HepG2 (cell line): ENCODE data around the gene GPRC5D. TPM values are rescaled to one million over a fixed set of nuclear protein-coding genes. Genes with fewer than 3 reads are reported as not detected.
A peak's percentile ranks its signal among the peaks of the same experiment; 100 is the strongest.

ENCODE experiments used
- ATAC-seq: fragments of 200-7000 bp; cut with Tn5 transposase; 3 replicates; pipeline ENCODE4 v1.9.1; 2020; ENCODE audit warnings: mild to moderate bottlenecking, moderate library complexity
- BruUV-seq: library from RNA; stranded (reverse); fragments of 400-500 nt; replicated peaks from 2 replicates; lab custom pipeline; 2021; lab: Mats Ljungman, UMichigan
- CTCF ChIA-PET: fragments of 300-600 bp; formaldehyde crosslinking; extraction: SDS; loops from one replicate; lab custom pipeline; 2021; ENCODE audit warnings: low total read pairs, inconsistent platforms, low intra/inter-chr PET ratio; lab: Yijun Ruan, JAX
- POLR2A ChIA-PET: fragments of 350-600 bp; sonication (Branson Sonifier 250); formaldehyde crosslinking; loops from one replicate; lab custom pipeline; 2020; ENCODE audit warnings: antibody characterized with exemption, inconsistent platforms; lab: Yijun Ruan, JAX
- DNase-seq: peaks from one replicate; pipeline ENCODE4 v3.0.0-alpha.2; 2015; ENCODE audit warnings: low spot score
- FAIRE-seq: peaks from 3 replicates; lab custom pipeline; 2011; peaks lifted over from hg19 to GRCh38; lab: Jason Lieb, UNC
- H2AFZ ChIP-seq: one replicate; pipeline ENCODE4 v1.6.1; 2011; ENCODE audit warnings: low read length, inconsistent platforms
- H3K27ac ChIP-seq: fragments of 300-600 bp; 3 replicates; pipeline ENCODE4 v1.8.0; 2011; ENCODE audit warnings: mixed run types, mild to moderate bottlenecking, mixed read lengths, low read length, inconsistent platforms; ENCODE audit not compliant: insufficient read depth; ENCODE audit errors: extremely low read length
- H3K27me3 ChIP-seq, 2 experiments: fragments of 200-600 bp in 1 of 2; 2 replicates in 1 of 2; 3 replicates in 1 of 2; pipeline versions ENCODE4 v1.6.0 to v1.8.0; 2011; ENCODE audit warnings: low read length in 2 of 2, mild to moderate bottlenecking in 2 of 2, moderate library complexity in 2 of 2, inconsistent platforms in 1 of 2; ENCODE audit not compliant: insufficient read depth in 2 of 2, control insufficient read depth in 1 of 2
- H3K36me3 ChIP-seq, 2 experiments: fragments of 200-600 bp in 1 of 2; replicated peaks in 1 of 2; 2 replicates in 1 of 2; 3 replicates in 1 of 2; pipeline versions ENCODE4 v1.5.1 to v1.8.0; 2011; ENCODE audit warnings: low read length in 2 of 2, inconsistent platforms in 1 of 2; ENCODE audit not compliant: insufficient read depth in 2 of 2, control insufficient read depth in 1 of 2
- H3K4me1 ChIP-seq: 2 replicates; pipeline ENCODE4 v1.5.1; 2012; ENCODE audit warnings: low read length, inconsistent platforms; ENCODE audit not compliant: insufficient read depth
- H3K4me2 ChIP-seq: 2 replicates; pipeline ENCODE4 v1.6.0; 2011; ENCODE audit warnings: low read depth, low read length, inconsistent platforms
- H3K4me3 ChIP-seq, 3 experiments: fragments of 200-600 bp in 1 of 3; sonication (generic), shearing (Covaris generic) in 1 of 3; replicated peaks in 1 of 3; 2 replicates each; pipeline ENCODE4 v1.5.1; 2011 to 2016; ENCODE audit warnings: low read length in 3 of 3, inconsistent platforms in 2 of 3, low read depth in 2 of 3, mild to moderate bottlenecking in 2 of 3, control low read depth in 1 of 3, mixed read lengths in 1 of 3; ENCODE audit not compliant: insufficient read depth in 1 of 3
- H3K79me2 ChIP-seq: one replicate; pipeline ENCODE4 v1.6.1; 2011; ENCODE audit warnings: low read length, inconsistent platforms; ENCODE audit not compliant: insufficient read depth
- H3K9ac ChIP-seq: 2 replicates; pipeline ENCODE4 v1.6.0; 2011; ENCODE audit warnings: mild to moderate bottlenecking, low read depth, low read length, inconsistent platforms; ENCODE audit not compliant: insufficient read depth
- H3K9me3 ChIP-seq: 2 replicates; pipeline ENCODE4 v1.5.1; 2012; ENCODE audit warnings: mild to moderate bottlenecking, low read length
- H4K20me1 ChIP-seq: 2 replicates; pipeline ENCODE4 v1.6.0; 2011; ENCODE audit warnings: inconsistent platforms, mild to moderate bottlenecking, low read length, moderate library complexity; ENCODE audit not compliant: insufficient read depth
- CHD2 ChIP-seq: IDR thresholded peaks from 2 replicates; pipeline ENCODE4 v1.6.1; 2011; ENCODE audit warnings: low read depth, low read length, improper control_type of control experiment
- CTCF ChIP-seq: sonication (generic); formaldehyde crosslinking; IDR thresholded peaks from 2 replicates; pipeline ENCODE4 v1.5.0; 2020; ENCODE audit warnings: mild to moderate bottlenecking, missing genetic modification reagents, moderate library complexity
- HMGA1 ChIP-seq: sonication (generic); formaldehyde crosslinking; conservative IDR thresholded peaks from 2 replicates; pipeline ENCODE4 v1.4.0; 2020; ENCODE audit warnings: missing genetic modification reagents
- HNRNPLL ChIP-seq: fragments of 200-400 bp; formaldehyde crosslinking; IDR thresholded peaks from 2 replicates; pipeline ENCODE4 v1.6.1; 2017; ENCODE audit warnings: mild to moderate bottlenecking, low read depth, low read length; ENCODE audit not compliant: poor library complexity, severe bottlenecking
- MED1 ChIP-seq: sonication (generic); formaldehyde crosslinking; IDR thresholded peaks from 2 replicates; pipeline ENCODE4 v1.4.0; 2020; ENCODE audit warnings: missing genetic modification reagents
- MEIS2 ChIP-seq: sonication (generic); formaldehyde crosslinking; IDR thresholded peaks from 2 replicates; pipeline ENCODE4 v1.9.0; 2021; ENCODE audit warnings: mild to moderate bottlenecking, missing genetic modification reagents
- PHF5A ChIP-seq: IDR thresholded peaks from one replicate; pipeline ENCODE4 v1.6.1; 2018; ENCODE audit warnings: low read depth, missing genetic modification reagents; ENCODE audit not compliant: unreplicated experiment
- PLRG1 ChIP-seq: fragments of 450-650 bp; conservative IDR thresholded peaks from 2 replicates; pipeline ENCODE4 v1.6.1; 2016
- POLR2A ChIP-seq, 2 experiments: IDR thresholded peaks; 2 replicates each; pipeline ENCODE4 v1.6.1; 2011; ENCODE audit warnings: low read depth in 2 of 2, low read length in 2 of 2, mild to moderate bottlenecking in 1 of 2, moderate library complexity in 1 of 2; ENCODE audit not compliant: insufficient read depth in 1 of 2
- TEAD3 ChIP-seq: optimal IDR thresholded peaks from 2 replicates; pipeline ENCODE3; 2016; ENCODE audit warnings: borderline replicate concordance
- ZFX ChIP-seq: sonication (generic); formaldehyde crosslinking; IDR thresholded peaks from 2 replicates; pipeline ENCODE4 v1.4.0; 2020; ENCODE audit warnings: mild to moderate bottlenecking, low read depth, missing genetic modification reagents, moderate library complexity
- ZFY ChIP-seq: sonication (generic); formaldehyde crosslinking; IDR thresholded peaks from 2 replicates; pipeline ENCODE4 v1.4.0; 2020; ENCODE audit warnings: missing genetic modification reagents
- ZNF329 ChIP-seq: sonication (generic); formaldehyde crosslinking; IDR thresholded peaks from 2 replicates; pipeline ENCODE4 v1.9.0; 2021; ENCODE audit warnings: low read depth, mild to moderate bottlenecking, missing genetic modification reagents
- ZNF343 ChIP-seq: sonication (generic); formaldehyde crosslinking; IDR thresholded peaks from 2 replicates; pipeline ENCODE4 v1.4.0; 2020; ENCODE audit warnings: mild to moderate bottlenecking, missing genetic modification reagents
- ZNF609 ChIP-seq: sonication (generic); formaldehyde crosslinking; IDR thresholded peaks from 2 replicates; pipeline ENCODE4 v1.4.0; 2020; ENCODE audit warnings: mild to moderate bottlenecking, missing genetic modification reagents, borderline replicate concordance
- ZNF768 ChIP-seq: sonication (generic); formaldehyde crosslinking; IDR thresholded peaks from 2 replicates; pipeline ENCODE4 v1.4.0; 2020; ENCODE audit warnings: missing genetic modification reagents
- ZSCAN9 ChIP-seq: IDR thresholded peaks from 2 replicates; pipeline ENCODE4 v1.6.1; 2016; ENCODE audit warnings: borderline replicate concordance
- WGBS: methylation state at CpG from one replicate; pipeline ENCODE4 v1.1.6; 2017; ENCODE audit warnings: low lambda C conversion rate; 5-methylcytosine and 5-hydroxymethylcytosine counted together
- in situ Hi-C: cut with HindIII; loops from 2 replicates; pipeline ENCODE4 v1.10.0; 2017; ENCODE audit warnings: low pct_unique_long_range_greater_than_20kb; ENCODE audit not compliant: extremely low pct_ligation_motif_present
- intact Hi-C: fragments of 100-400 bp; cut with micrococcal nuclease; formaldehyde crosslinking; loops from one replicate; pipeline ENCODE4 v1.10.0; 2022; ENCODE audit not compliant: unreplicated experiment
- polyA plus RNA-seq, 8 experiments: library from polyadenylated mRNA; depleted of rRNA in 3 of 8; stranded (reverse) in 7 of 8; unstranded in 1 of 8; fragments of >200 nt; fragmentation: Illumina TruSeq in 4 of 8; extraction: Trizol in 4 of 8; gene quantifications; 2 replicates each; pipeline versions ENCODE4 v1.2.1 to v1.2.3, GENCODE V29; 2011 to 2016; ENCODE audit warnings: low read depth in 4 of 8, missing spikeins in 1 of 8, mixed read lengths in 1 of 8; ENCODE audit not compliant: insufficient read depth in 1 of 8
- total RNA-seq, 5 experiments: library from RNA; depleted of rRNA; stranded (reverse); fragments of >200 nt; fragmentation: Illumina TruSeq; extraction: Trizol; gene quantifications; 2 replicates each; pipeline ENCODE4 v1.2.3, GENCODE V29; 2016; ENCODE audit warnings: low read depth in 1 of 5
- TF ChIP-seq, protein P1 (sequence below): sonication (generic); formaldehyde crosslinking; IDR thresholded peaks from 2 replicates; pipeline ENCODE4 v1.4.0; 2020; ENCODE audit warnings: mild to moderate bottlenecking, missing genetic modification reagents

Gene GPRC5D
- total and polyA plus RNA-seq, 2 of the 13 experiments (the other 11 are each of a cell fraction or from before 2014, with no cell fraction given) = not detected

DNA sequence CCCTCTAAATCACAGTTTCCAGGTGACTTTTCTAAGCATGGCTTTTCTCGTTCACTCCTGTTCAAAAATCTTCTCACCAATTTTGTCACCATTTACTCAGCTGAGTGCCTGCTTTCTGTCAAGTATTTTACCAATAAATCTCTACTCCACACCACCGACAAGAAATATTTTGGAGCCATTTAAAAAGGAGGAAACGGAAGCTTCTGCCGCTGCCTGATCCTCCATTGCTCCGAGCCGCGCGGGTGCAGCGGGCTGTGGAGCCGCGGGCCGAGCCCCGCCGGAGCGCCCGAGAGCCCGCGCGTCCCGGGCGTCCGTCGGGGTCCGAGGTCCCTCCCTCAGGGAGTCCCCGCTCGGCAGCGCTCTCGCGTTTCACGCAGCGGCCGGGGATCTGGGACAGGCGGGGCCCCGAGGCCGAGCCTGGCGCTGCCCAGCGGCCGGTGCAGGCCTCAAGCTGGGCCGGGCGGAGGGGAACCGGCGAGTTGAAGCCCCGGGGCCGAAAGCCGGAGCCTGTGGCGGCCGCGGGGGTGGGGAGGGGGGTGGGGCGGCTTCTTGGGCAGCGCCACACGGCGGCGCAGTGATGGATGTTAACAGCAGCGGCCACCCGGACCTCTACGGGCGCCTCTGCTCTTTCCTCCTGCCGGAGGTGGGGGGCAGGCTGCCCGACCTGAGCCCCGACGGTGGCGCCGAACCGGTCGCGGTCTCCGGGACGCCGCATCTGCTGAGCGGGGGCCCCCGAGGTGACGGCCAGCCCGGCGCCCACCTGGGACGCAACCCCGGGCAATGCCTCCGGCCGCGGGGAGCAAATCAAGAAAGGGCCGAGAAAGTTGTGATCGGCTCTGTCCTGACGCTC lies 49.2 kb upstream of the GPRC5D start:
- BruUV-seq = no TSS peak
- intact Hi-C loops (loop anchor here (2.0 to 5.0 kb wide), 2 partner anchors 78 to 101 kb away; partner anchors contain the start of gene GSG1), in situ Hi-C loops (no loop called here)
- Histone ChIP-seq H3K79me2 (peaks cover 3% of the 10 kb centered on the region), H3K27ac (peak overlapping the region; percentile 45), H3K9ac (peak overlapping the region; percentile 58), H3K27me3 (no peaks in the 10 kb centered on the region; a peak in 1 of 5 replicates), H3K4me3 (peak overlapping the region; percentile 66 to 84 (median 74)), H3K9me3 (no peaks in the 10 kb centered on the region), H2AFZ (no peak overlapping the region), H4K20me1 (peaks cover 4% of the 10 kb centered on the region; the same call in 1 of the 2 replicates), H3K36me3 (no peaks in the 10 kb centered on the region), H3K4me1 (peaks cover 32% of the 10 kb centered on the region), H3K4me2 (peak overlapping the region; percentile 96)
- peak; percentile 23 for DNase-seq
- FAIRE-seq = no peak
- ChIA-PET POLR2A (no interaction called here), CTCF (interaction anchor here (1.2 kb wide), 1 partner anchor 85 kb away, joined by 5 read pairs; no protein-coding TSS in a partner anchor)
- 4% methylated on average over 12 of the region's 82 CpGs for WGBS
- peak; percentile 58 for ATAC-seq
- TF ChIP-seq MED1 (no peak), POLR2A (IDR thresholded peaks at IDR 0.05; ENCODE audit: insufficient read depth in 1 of 2, low read depth in 2 of 2, low read length in 2 of 2) (0 out of 4 replicates have a peak, but pooled peaks of 1 of the 2 experiments have one; percentile 37), CHD2 (no peak), ZFY (CRISPR knock-in tag) (peak; percentile 53), HNRNPLL (peak; percentile 13), ZFX (CRISPR knock-in tag) (peak; percentile 47; the same call in 1 of the 2 replicates), PLRG1 (no peak), HMGA1 (no peak), MEIS2 (CRISPR knock-in tag) (no peak), TEAD3 (CRISPR knock-in tag) (no peak), ZSCAN9 (CRISPR knock-in tag) (no peak), ZNF329 (CRISPR knock-in tag) (no peak), ZNF609 (CRISPR knock-in tag) (no peak), CTCF (CRISPR knock-in tag) (peak; percentile 47), PHF5A (CRISPR knock-in tag) (no peak), ZNF768 (CRISPR knock-in tag) (peak; percentile 41; the same call in 1 of the 2 replicates), ZNF343 (CRISPR knock-in tag) (no peak)
- TF ChIP-seq, protein P1, sequence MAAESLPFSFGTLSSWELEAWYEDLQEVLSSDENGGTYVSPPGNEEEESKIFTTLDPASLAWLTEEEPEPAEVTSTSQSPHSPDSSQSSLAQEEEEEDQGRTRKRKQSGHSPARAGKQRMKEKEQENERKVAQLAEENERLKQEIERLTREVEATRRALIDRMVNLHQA (CRISPR knock-in tag) = no peak
